Liver (tissue), 9 donors: ENCODE results near the gene UBD. TPM values are rescaled to one million over a fixed set of nuclear protein-coding genes. Genes with fewer than 3 reads are reported as not detected.

Source experiments
- DNase-seq: peaks from one replicate; pipeline ENCODE4 v3.0.0-alpha.2; 2017; ENCODE audit warnings: low spot score
- H3K27ac ChIP-seq, 2 donors: one replicate each; pipeline ENCODE4 v1.7.0; 2013; ENCODE audit warnings: inconsistent platforms in 2 of 2, low read length in 2 of 2, control low read depth in 1 of 2, low read depth in 1 of 2, mild to moderate bottlenecking in 1 of 2
- H3K27me3 ChIP-seq, 4 donors: one replicate each; pipeline versions ENCODE4 v1.6.1 to v1.7.0; 2013; ENCODE audit warnings: low read length in 3 of 4, inconsistent platforms in 1 of 4, mild to moderate bottlenecking in 1 of 4, moderate library complexity in 1 of 4; ENCODE audit not compliant: control insufficient read depth in 4 of 4, insufficient read depth in 4 of 4
- H3K36me3 ChIP-seq, 4 donors: one replicate each; pipeline versions ENCODE4 v1.6.1 to v1.7.0; 2013; ENCODE audit warnings: low read length in 3 of 4, mild to moderate bottlenecking in 3 of 4, low read depth in 1 of 4, moderate library complexity in 1 of 4; ENCODE audit not compliant: control insufficient read depth in 4 of 4, insufficient read depth in 3 of 4
- H3K4me1 ChIP-seq, 4 donors: one replicate each; pipeline versions ENCODE4 v1.6.1 to v1.7.0; 2013; ENCODE audit warnings: low read length in 3 of 4, mild to moderate bottlenecking in 3 of 4, moderate library complexity in 1 of 4; ENCODE audit not compliant: control insufficient read depth in 4 of 4, insufficient read depth in 4 of 4
- H3K4me3 ChIP-seq, 3 donors: one replicate each; pipeline versions ENCODE4 v1.6.1 to v1.7.0; 2013; ENCODE audit warnings: low read length in 3 of 3, control low read depth in 1 of 3, low read depth in 1 of 3, mild to moderate bottlenecking in 1 of 3
- H3K9ac ChIP-seq, 2 donors: one replicate each; pipeline ENCODE4 v1.7.0; 2013; ENCODE audit warnings: low read length in 2 of 2, mild to moderate bottlenecking in 2 of 2, moderate library complexity in 2 of 2, control low read depth in 1 of 2, low read depth in 1 of 2
- H3K9me3 ChIP-seq, 4 donors: one replicate each; pipeline versions ENCODE4 v1.6.1 to v1.7.0; 2013; ENCODE audit warnings: low read length in 3 of 4; ENCODE audit not compliant: control insufficient read depth in 4 of 4
- EGR1 ChIP-seq, 2 donors: IDR thresholded peaks; 2 replicates each; pipeline ENCODE4 v1.6.1; 2016 to 2018; ENCODE audit warnings: antibody characterized with exemption in 2 of 2, low read depth in 2 of 2
- FOXA1 ChIP-seq: IDR thresholded peaks from 2 replicates; pipeline ENCODE4 v1.6.1; 2016; ENCODE audit warnings: antibody characterized with exemption
- FOXA2 ChIP-seq: IDR thresholded peaks from 2 replicates; pipeline ENCODE4 v1.6.1; 2016; ENCODE audit warnings: antibody characterized with exemption
- GABPA ChIP-seq, 2 donors: IDR thresholded peaks in 1 of 2; conservative IDR thresholded peaks in 1 of 2; 2 replicates each; pipeline ENCODE4 v1.6.1; 2016; ENCODE audit warnings: antibody characterized with exemption in 2 of 2, mild to moderate bottlenecking in 1 of 2, moderate library complexity in 1 of 2
- HNF4A ChIP-seq, 2 donors: conservative IDR thresholded peaks; 2 replicates each; pipeline ENCODE4 v1.6.1; 2016; ENCODE audit warnings: antibody characterized with exemption in 2 of 2, mild to moderate bottlenecking in 2 of 2
- HNF4G ChIP-seq: IDR thresholded peaks from 2 replicates; pipeline ENCODE4 v1.6.1; 2016; ENCODE audit warnings: antibody characterized with exemption
- JUND ChIP-seq, 2 donors: IDR thresholded peaks; 2 replicates each; pipeline ENCODE4 v1.6.1; 2016; ENCODE audit warnings: antibody characterized with exemption in 2 of 2
- NR2F2 ChIP-seq: IDR thresholded peaks from 2 replicates; pipeline ENCODE4 v1.6.1; 2016; ENCODE audit warnings: antibody characterized with exemption
- RAD21 ChIP-seq, 2 donors: IDR thresholded peaks; 2 replicates each; pipeline ENCODE4 v1.6.1; 2016; ENCODE audit warnings: antibody characterized with exemption in 2 of 2, mild to moderate bottlenecking in 2 of 2
- RXRA ChIP-seq, 2 donors: IDR thresholded peaks; 2 replicates each; pipeline ENCODE4 v1.6.1; 2017 to 2018; ENCODE audit warnings: antibody characterized with exemption in 2 of 2, mild to moderate bottlenecking in 1 of 2
- SP1 ChIP-seq: IDR thresholded peaks from 2 replicates; pipeline ENCODE4 v1.6.1; 2018; ENCODE audit warnings: antibody characterized with exemption, mild to moderate bottlenecking
- TAF1 ChIP-seq: conservative IDR thresholded peaks from 2 replicates; pipeline ENCODE4 v1.6.1; 2016; ENCODE audit warnings: antibody characterized with exemption, mild to moderate bottlenecking
- YY1 ChIP-seq: IDR thresholded peaks from 2 replicates; pipeline ENCODE4 v1.6.1; 2016; ENCODE audit warnings: antibody characterized with exemption, mild to moderate bottlenecking
- WGBS: extraction: QIAGEN DNeasy Blood & Tissue Kit; methylation state at CpG from one replicate; pipeline ENCODE4 v1.1.7; 2013; 5-methylcytosine and 5-hydroxymethylcytosine counted together
- polyA plus RNA-seq, 2 donors: library from polyadenylated mRNA; stranded (reverse) in 1 of 2; unstranded in 1 of 2; fragments of 200-250 nt in 1 of 2; fragments of >200 nt in 1 of 2; fragmentation: Nextera tagmentation in 1 of 2; extraction: Ambion mirVana in 1 of 2; gene quantifications; one replicate each; pipeline versions ENCODE4 v1.2.1 to v1.2.3, GENCODE V29; 2013 to 2015
- total RNA-seq, 2 donors: library from RNA; depleted of rRNA; stranded (reverse); fragments of >200 nt; gene quantifications; one replicate each; pipeline ENCODE4 v1.2.3, GENCODE V29; 2014
- TF ChIP-seq, protein P1 (sequence below): IDR thresholded peaks from 2 replicates; pipeline ENCODE4 v1.6.1; 2016; ENCODE audit warnings: antibody characterized with exemption
- TF ChIP-seq, protein P2 (sequence below): IDR thresholded peaks from 2 replicates; pipeline ENCODE4 v1.6.1; 2016; ENCODE audit warnings: antibody characterized with exemption, mild to moderate bottlenecking
- TF ChIP-seq, protein P3 (sequence below): IDR thresholded peaks from 2 replicates; pipeline ENCODE4 v1.6.1; 2016; ENCODE audit warnings: antibody characterized with exemption
- TF ChIP-seq, protein P4 (sequence below): fragments of 150-350 bp; IDR thresholded peaks from 2 replicates; pipeline ENCODE4 v1.5.1; 2017; ENCODE audit warnings: improper control_type of control experiment, low read depth, low read length; ENCODE audit not compliant: missing input control
- TF ChIP-seq, protein P5 (sequence below): IDR thresholded peaks from 2 replicates; pipeline ENCODE4 v1.6.1; 2016; ENCODE audit warnings: antibody characterized with exemption
- donor health status: healthy.
- donor health status: healthy.
- donor health status: healthy.
- donor health status: healthy.
- donor health status: healthy.

UBD gene
- total and polyA plus RNA-seq, 4 donors: 7.0 to 35.1 (median 28.1) TPM

DNA sequence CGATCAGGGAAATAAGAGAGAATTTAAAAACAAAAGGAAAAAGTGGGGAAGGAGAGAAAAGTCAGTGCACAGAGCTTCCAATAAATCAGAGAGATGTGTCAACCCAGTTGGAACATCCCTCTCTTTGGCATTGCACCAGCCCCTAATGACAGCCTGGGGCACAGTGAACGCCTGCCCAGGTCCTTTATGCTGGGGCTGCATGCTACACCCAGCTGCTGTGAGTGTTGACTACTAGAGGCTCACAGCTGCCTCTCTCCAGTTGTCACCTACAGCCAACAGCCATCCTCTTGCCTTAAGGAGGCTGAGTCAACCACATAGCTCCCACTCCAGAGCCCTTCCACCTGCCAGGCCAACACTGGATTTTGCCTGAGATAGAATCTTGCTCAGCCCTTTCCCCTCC is 44.4 kb upstream of the UBD start:
- TF ChIP-seq GABPA (IDR thresholded peaks at IDR 0.05 in 1 of 2, conservative IDR thresholded peaks at IDR 0.05 in 1 of 2) (no peak), NR2F2 (no peak), HNF4G (no peak), FOXA1 (no peak), JUND (IDR thresholded peaks at IDR 0.05) (no peak)
- TF ChIP-seq, protein P1, sequence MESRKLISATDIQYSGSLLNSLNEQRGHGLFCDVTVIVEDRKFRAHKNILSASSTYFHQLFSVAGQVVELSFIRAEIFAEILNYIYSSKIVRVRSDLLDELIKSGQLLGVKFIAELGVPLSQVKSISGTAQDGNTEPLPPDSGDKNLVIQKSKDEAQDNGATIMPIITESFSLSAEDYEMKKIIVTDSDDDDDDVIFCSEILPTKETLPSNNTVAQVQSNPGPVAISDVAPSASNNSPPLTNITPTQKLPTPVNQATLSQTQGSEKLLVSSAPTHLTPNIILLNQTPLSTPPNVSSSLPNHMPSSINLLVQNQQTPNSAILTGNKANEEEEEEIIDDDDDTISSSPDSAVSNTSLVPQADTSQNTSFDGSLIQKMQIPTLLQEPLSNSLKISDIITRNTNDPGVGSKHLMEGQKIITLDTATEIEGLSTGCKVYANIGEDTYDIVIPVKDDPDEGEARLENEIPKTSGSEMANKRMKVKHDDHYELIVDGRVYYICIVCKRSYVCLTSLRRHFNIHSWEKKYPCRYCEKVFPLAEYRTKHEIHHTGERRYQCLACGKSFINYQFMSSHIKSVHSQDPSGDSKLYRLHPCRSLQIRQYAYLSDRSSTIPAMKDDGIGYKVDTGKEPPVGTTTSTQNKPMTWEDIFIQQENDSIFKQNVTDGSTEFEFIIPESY: no peak
- TF ChIP-seq, protein P2, sequence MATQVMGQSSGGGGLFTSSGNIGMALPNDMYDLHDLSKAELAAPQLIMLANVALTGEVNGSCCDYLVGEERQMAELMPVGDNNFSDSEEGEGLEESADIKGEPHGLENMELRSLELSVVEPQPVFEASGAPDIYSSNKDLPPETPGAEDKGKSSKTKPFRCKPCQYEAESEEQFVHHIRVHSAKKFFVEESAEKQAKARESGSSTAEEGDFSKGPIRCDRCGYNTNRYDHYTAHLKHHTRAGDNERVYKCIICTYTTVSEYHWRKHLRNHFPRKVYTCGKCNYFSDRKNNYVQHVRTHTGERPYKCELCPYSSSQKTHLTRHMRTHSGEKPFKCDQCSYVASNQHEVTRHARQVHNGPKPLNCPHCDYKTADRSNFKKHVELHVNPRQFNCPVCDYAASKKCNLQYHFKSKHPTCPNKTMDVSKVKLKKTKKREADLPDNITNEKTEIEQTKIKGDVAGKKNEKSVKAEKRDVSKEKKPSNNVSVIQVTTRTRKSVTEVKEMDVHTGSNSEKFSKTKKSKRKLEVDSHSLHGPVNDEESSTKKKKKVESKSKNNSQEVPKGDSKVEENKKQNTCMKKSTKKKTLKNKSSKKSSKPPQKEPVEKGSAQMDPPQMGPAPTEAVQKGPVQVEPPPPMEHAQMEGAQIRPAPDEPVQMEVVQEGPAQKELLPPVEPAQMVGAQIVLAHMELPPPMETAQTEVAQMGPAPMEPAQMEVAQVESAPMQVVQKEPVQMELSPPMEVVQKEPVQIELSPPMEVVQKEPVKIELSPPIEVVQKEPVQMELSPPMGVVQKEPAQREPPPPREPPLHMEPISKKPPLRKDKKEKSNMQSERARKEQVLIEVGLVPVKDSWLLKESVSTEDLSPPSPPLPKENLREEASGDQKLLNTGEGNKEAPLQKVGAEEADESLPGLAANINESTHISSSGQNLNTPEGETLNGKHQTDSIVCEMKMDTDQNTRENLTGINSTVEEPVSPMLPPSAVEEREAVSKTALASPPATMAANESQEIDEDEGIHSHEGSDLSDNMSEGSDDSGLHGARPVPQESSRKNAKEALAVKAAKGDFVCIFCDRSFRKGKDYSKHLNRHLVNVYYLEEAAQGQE: no peak
- DNase-seq: no peak
- Histone ChIP-seq H3K27me3 (no peaks in the 10 kb centered on the region), H3K4me1 (no peaks in the 10 kb centered on the region), H3K9me3 (no peaks in the 10 kb centered on the region), H3K36me3 (no peaks in the 10 kb centered on the region), H3K9ac (no peak overlapping the region), H3K4me3 (no peak overlapping the region), H3K27ac (no peak overlapping the region)
- WGBS: 87% methylated on average over 2 of the region's 2 CpGs

DNA sequence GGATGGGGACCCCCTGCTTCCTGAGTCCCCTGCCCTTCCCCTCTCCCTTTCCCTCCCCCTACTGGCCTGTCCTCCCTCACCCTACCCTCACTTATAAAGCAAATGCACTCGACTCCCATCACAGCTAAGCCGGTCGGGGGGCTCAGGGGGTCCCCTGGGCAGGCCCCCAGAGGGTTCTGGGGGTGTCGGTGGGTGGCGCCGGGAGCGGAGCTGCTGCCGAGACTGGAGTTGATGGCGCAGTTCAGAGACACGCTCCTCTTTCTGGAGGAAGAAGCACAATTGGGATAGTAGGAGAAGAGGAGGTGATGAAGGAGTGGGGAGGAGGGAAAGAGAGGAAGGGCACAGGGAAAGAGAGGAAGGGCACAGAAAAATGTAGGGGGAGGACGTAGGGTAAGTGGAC is 43.9 kb upstream of the UBD start:
- Histone ChIP-seq H3K9me3 (no peaks in the 10 kb centered on the region), H3K27ac (no peak overlapping the region), H3K9ac (no peak overlapping the region), H3K4me3 (no peak overlapping the region), H3K4me1 (no peaks in the 10 kb centered on the region), H3K36me3 (no peaks in the 10 kb centered on the region), H3K27me3 (no peaks in the 10 kb centered on the region)
- no peak for DNase-seq
- WGBS: 73% methylated on average over 11 of the region's 11 CpGs
- TF ChIP-seq, protein P3, sequence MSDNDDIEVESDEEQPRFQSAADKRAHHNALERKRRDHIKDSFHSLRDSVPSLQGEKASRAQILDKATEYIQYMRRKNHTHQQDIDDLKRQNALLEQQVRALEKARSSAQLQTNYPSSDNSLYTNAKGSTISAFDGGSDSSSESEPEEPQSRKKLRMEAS: no peak
- no peak for TF ChIP-seq SP1
- no peak for TF ChIP-seq NR2F2
- no peak for TF ChIP-seq EGR1 (IDR thresholded peaks at IDR 0.05; ENCODE audit: low read depth in 2 of 2)
- TF ChIP-seq RAD21 (IDR thresholded peaks at IDR 0.05): no peak
- TF ChIP-seq, protein P4, sequence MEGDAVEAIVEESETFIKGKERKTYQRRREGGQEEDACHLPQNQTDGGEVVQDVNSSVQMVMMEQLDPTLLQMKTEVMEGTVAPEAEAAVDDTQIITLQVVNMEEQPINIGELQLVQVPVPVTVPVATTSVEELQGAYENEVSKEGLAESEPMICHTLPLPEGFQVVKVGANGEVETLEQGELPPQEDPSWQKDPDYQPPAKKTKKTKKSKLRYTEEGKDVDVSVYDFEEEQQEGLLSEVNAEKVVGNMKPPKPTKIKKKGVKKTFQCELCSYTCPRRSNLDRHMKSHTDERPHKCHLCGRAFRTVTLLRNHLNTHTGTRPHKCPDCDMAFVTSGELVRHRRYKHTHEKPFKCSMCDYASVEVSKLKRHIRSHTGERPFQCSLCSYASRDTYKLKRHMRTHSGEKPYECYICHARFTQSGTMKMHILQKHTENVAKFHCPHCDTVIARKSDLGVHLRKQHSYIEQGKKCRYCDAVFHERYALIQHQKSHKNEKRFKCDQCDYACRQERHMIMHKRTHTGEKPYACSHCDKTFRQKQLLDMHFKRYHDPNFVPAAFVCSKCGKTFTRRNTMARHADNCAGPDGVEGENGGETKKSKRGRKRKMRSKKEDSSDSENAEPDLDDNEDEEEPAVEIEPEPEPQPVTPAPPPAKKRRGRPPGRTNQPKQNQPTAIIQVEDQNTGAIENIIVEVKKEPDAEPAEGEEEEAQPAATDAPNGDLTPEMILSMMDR: no peak
- no peak for TF ChIP-seq HNF4G
- TF ChIP-seq, protein P1: no peak
- TF ChIP-seq TAF1: no peak
- TF ChIP-seq, protein P5, sequence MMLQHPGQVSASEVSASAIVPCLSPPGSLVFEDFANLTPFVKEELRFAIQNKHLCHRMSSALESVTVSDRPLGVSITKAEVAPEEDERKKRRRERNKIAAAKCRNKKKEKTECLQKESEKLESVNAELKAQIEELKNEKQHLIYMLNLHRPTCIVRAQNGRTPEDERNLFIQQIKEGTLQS: no peak
- TF ChIP-seq FOXA2: no peak
- no peak for TF ChIP-seq JUND (IDR thresholded peaks at IDR 0.05)
- TF ChIP-seq, protein P2: no peak
- no peak for TF ChIP-seq GABPA (IDR thresholded peaks at IDR 0.05 in 1 of 2, conservative IDR thresholded peaks at IDR 0.05 in 1 of 2)
- TF ChIP-seq RXRA (IDR thresholded peaks at IDR 0.05): no peak
- TF ChIP-seq YY1: no peak
- TF ChIP-seq HNF4A (conservative IDR thresholded peaks at IDR 0.05): no peak
- no peak for TF ChIP-seq FOXA1
